Keratinocyte (primary cell): Measurements from ENCODE around the gene SPECC1. TPM values are rescaled to one million over a fixed set of nuclear protein-coding genes. Genes with fewer than 3 reads are reported as not detected.

Source experiments
- DNase-seq: peaks from one replicate; pipeline ENCODE4 v3.0.0-alpha.2; 2011; ENCODE audit warnings: low read depth, missing footprints, low spot score
- FAIRE-seq: peaks from 2 replicates; lab custom pipeline; 2011; peaks lifted over from hg19 to GRCh38; lab: Jason Lieb, UNC
- H2AFZ ChIP-seq: 2 replicates; pipeline ENCODE4 v1.6.0; 2012; ENCODE audit warnings: low read length, control low read depth, inconsistent platforms; ENCODE audit not compliant: control insufficient read depth
- H3K27ac ChIP-seq: 2 replicates; pipeline ENCODE4 v1.5.1; 2011; ENCODE audit warnings: low read length; ENCODE audit not compliant: control insufficient read depth, insufficient read depth
- H3K27me3 ChIP-seq: 3 replicates; pipeline ENCODE4 v1.6.0; 2011; ENCODE audit warnings: low read length; ENCODE audit not compliant: control insufficient read depth, insufficient read depth; ENCODE audit errors: extremely low read depth
- H3K36me3 ChIP-seq, 2 experiments: 2 replicates in 1 of 2; 3 replicates in 1 of 2; pipeline ENCODE4 v1.5.1; 2011; ENCODE audit warnings: low read length in 2 of 2, mild to moderate bottlenecking in 1 of 2; ENCODE audit not compliant: control insufficient read depth in 2 of 2, insufficient read depth in 2 of 2; ENCODE audit errors: extremely low read depth in 1 of 2
- H3K4me1 ChIP-seq: 3 replicates; pipeline ENCODE4 v1.5.1; 2011; ENCODE audit warnings: low read length; ENCODE audit not compliant: control insufficient read depth, insufficient read depth; ENCODE audit errors: extremely low read depth
- H3K4me2 ChIP-seq: 3 replicates; pipeline ENCODE4 v1.6.0; 2011; ENCODE audit warnings: low read depth, low read length; ENCODE audit not compliant: control insufficient read depth, insufficient read depth; ENCODE audit errors: extremely low read depth
- H3K4me3 ChIP-seq, 3 experiments: fragments of 200-600 bp in 1 of 3; sonication (generic) in 1 of 3; 2 replicates in 2 of 3; 3 replicates in 1 of 3; pipeline ENCODE4 v1.5.1; 2011 to 2016; ENCODE audit warnings: low read length in 3 of 3, mild to moderate bottlenecking in 3 of 3, control low read depth in 2 of 3, inconsistent platforms in 1 of 3, low read depth in 1 of 3, mixed read lengths in 1 of 3, mixed run types in 1 of 3, moderate library complexity in 1 of 3; ENCODE audit not compliant: control insufficient read depth in 2 of 3, insufficient read depth in 2 of 3; ENCODE audit errors: extremely low read depth in 1 of 3
- H3K79me2 ChIP-seq: 2 replicates; pipeline ENCODE4 v1.6.0; 2012; ENCODE audit warnings: low read length; ENCODE audit not compliant: control insufficient read depth, insufficient read depth
- H3K9ac ChIP-seq: 3 replicates; pipeline ENCODE4 v1.6.0; 2011; ENCODE audit warnings: low read length; ENCODE audit not compliant: control insufficient read depth, insufficient read depth; ENCODE audit errors: extremely low read depth
- H3K9me1 ChIP-seq: 3 replicates; pipeline ENCODE4 v1.6.0; 2011; ENCODE audit warnings: low read length; ENCODE audit not compliant: control insufficient read depth, insufficient read depth; ENCODE audit errors: extremely low read depth
- H3K9me3 ChIP-seq: 2 replicates; pipeline ENCODE4 v1.5.1; 2012; ENCODE audit warnings: low read depth, low read length; ENCODE audit not compliant: control insufficient read depth
- H4K20me1 ChIP-seq: 3 replicates; pipeline ENCODE4 v1.6.0; 2011; ENCODE audit warnings: low read length; ENCODE audit not compliant: control insufficient read depth, insufficient read depth; ENCODE audit errors: extremely low read depth
- EZH2 ChIP-seq: IDR thresholded peaks from one replicate; pipeline ENCODE4 v1.6.1; 2012; ENCODE audit warnings: inconsistent platforms, mild to moderate bottlenecking, low read length, moderate library complexity
- dilution Hi-C: fragments of 300-500 bp; cut with MboI; formaldehyde crosslinking; loops from one replicate; pipeline ENCODE4 v1.7.0; 2020; ENCODE audit warnings: low sequenced_read_pairs; ENCODE audit not compliant: extremely low pct_ligation_motif_present
- polyA plus RNA-seq, 5 experiments: library from polyadenylated mRNA; depleted of rRNA in 3 of 5; stranded (reverse) in 3 of 5; stranded (forward) in 1 of 5; unstranded in 1 of 5; fragments of >200 nt; gene quantifications; 1 replicate in 1 of 5; 2 replicates in 3 of 5; 3 replicates in 1 of 5; pipeline versions ENCODE4 v1.2.1 to v1.2.3, GENCODE V29; 2011 to 2012; ENCODE audit warnings: missing spikeins in 2 of 5, low read depth in 1 of 5, low replicate concordance in 1 of 5
- TF ChIP-seq, protein P1 (sequence below), 3 experiments: IDR thresholded peaks in 1 of 3; conservative IDR thresholded peaks in 1 of 3; optimal IDR thresholded peaks in 1 of 3; 2 replicates in 2 of 3; 3 replicates in 1 of 3; pipeline versions ENCODE3 to v1.5.1; 2011; ENCODE audit warnings: low read length in 3 of 3, mild to moderate bottlenecking in 3 of 3, moderate library complexity in 2 of 3, control low read depth in 1 of 3, inconsistent platforms in 1 of 3; ENCODE audit not compliant: insufficient read depth in 2 of 3; ENCODE audit errors: extremely low read depth in 1 of 3

Gene SPECC1
- polyA plus RNA-seq, 1 donor (not counting 4 experiments of a cell fraction or from before 2014, with no cell fraction given): 20.9 TPM

- Histone ChIP-seq H2AFZ (no peak overlapping the region), H3K4me2 (no peak overlapping the region), H3K9ac (no peak overlapping the region), H3K27me3 (peaks cover 4% of the 10 kb centered on the region), H3K9me3 (no peaks in the 10 kb centered on the region), H4K20me1 (no peaks in the 10 kb centered on the region), H3K9me1 (no peaks in the 10 kb centered on the region), H3K36me3 (no peaks in the 10 kb centered on the region), H3K27ac (no peak overlapping the region), H3K4me3 (no peak overlapping the region), H3K4me1 (no peaks in the 10 kb centered on the region), H3K79me2 (no peaks in the 10 kb centered on the region)
- FAIRE-seq: no peak
- TF ChIP-seq, protein P1, sequence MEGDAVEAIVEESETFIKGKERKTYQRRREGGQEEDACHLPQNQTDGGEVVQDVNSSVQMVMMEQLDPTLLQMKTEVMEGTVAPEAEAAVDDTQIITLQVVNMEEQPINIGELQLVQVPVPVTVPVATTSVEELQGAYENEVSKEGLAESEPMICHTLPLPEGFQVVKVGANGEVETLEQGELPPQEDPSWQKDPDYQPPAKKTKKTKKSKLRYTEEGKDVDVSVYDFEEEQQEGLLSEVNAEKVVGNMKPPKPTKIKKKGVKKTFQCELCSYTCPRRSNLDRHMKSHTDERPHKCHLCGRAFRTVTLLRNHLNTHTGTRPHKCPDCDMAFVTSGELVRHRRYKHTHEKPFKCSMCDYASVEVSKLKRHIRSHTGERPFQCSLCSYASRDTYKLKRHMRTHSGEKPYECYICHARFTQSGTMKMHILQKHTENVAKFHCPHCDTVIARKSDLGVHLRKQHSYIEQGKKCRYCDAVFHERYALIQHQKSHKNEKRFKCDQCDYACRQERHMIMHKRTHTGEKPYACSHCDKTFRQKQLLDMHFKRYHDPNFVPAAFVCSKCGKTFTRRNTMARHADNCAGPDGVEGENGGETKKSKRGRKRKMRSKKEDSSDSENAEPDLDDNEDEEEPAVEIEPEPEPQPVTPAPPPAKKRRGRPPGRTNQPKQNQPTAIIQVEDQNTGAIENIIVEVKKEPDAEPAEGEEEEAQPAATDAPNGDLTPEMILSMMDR (optimal IDR thresholded peaks at IDR 0.05 in 1 of 3, IDR thresholded peaks at IDR 0.05 in 1 of 3, conservative IDR thresholded peaks at IDR 0.05 in 1 of 3; ENCODE audit: extremely low read depth in 1 of 3, insufficient read depth in 2 of 3, low read length in 3 of 3): no peak
- no peak for TF ChIP-seq EZH2
- DNase-seq: no peak
- dilution Hi-C loops: no loop called here
Observed at GRCh38 chr17:20026960-20027359, 17.8 kb downstream of the SPECC1 start.

GRCh38 chr17:20028443-20028842, 19.3 kb downstream of the SPECC1 start:
- DNase-seq (no peak), FAIRE-seq (no peak)
- Histone ChIP-seq H3K27me3 (peaks cover 4% of the 10 kb centered on the region), H3K9ac (no peak overlapping the region), H3K4me2 (no peak overlapping the region), H3K4me3 (no peak overlapping the region), H3K9me1 (no peaks in the 10 kb centered on the region), H3K79me2 (no peaks in the 10 kb centered on the region), H3K36me3 (no peaks in the 10 kb centered on the region), H3K4me1 (no peaks in the 10 kb centered on the region), H3K9me3 (no peaks in the 10 kb centered on the region), H3K27ac (no peak overlapping the region), H2AFZ (no peak overlapping the region), H4K20me1 (no peaks in the 10 kb centered on the region)
- no peak for TF ChIP-seq EZH2
- TF ChIP-seq, protein P1 (optimal IDR thresholded peaks at IDR 0.05 in 1 of 3, IDR thresholded peaks at IDR 0.05 in 1 of 3, conservative IDR thresholded peaks at IDR 0.05 in 1 of 3; ENCODE audit: extremely low read depth in 1 of 3, insufficient read depth in 2 of 3, low read length in 3 of 3): no peak
- dilution Hi-C loops: no loop called here
